Caki2 (cell line): Measurements from ENCODE around the gene CIB4. TPM values are rescaled to one million over a fixed set of nuclear protein-coding genes. Genes with fewer than 3 reads are reported as not detected.

Experiments
- DNase-seq: peaks from one replicate; pipeline ENCODE4 v3.0.0-alpha.2; 2015; ENCODE audit warnings: low read depth
- in situ Hi-C: cut with HindIII; loops from 2 replicates; pipeline ENCODE4 v1.10.0; 2016; ENCODE audit warnings: low sequenced_read_pairs, low pct_unique_long_range_greater_than_20kb, mixed read lengths
- total RNA-seq: library from RNA; depleted of rRNA; stranded (reverse); fragments of >200 nt; shearing (Covaris generic); gene quantifications from 2 replicates; pipeline ENCODE4 v1.2.3, GENCODE V29; 2014; ENCODE audit warnings: low replicate concordance; rRNA removed

Gene CIB4
- total RNA-seq, 1 experiment from 2014 or later, result not detected

DNA sequence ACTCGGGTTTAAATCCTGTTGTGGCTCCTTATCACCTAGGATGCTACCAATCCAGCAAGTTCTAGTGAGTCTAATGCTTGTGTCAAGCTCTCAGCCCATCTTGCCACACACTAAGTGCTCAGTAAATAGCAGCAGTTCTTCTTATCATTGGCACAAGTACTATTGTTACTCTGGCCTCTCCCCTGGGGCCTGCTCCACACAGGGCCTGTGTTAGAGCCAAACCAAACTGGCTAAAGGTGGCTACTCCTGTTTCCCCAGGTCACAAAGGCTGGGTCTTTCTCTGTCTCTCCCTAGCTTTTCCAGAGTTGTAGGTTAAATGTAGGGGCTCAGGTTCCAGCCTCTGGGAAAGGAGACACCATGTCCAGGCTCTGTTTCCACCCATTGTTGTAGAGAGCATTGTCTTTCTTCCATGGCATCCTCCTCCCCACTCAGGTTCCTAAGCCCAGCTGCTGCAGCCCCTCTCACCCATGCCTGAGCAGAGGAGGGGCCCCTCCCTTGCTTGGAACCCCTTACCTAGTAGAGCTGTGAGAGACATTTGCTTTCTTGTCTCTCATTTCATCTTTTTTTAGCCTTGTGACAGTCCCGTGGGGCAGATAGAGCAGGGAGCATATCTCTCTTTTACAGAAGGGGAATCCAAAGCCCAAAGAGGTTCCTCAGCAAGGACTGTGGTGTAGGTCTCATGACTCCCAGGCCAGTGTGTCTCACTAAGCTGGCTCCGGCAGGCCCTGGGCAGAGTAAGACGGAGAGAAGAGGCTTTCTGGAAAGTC lies 106.9 kb downstream of the CIB4 start:
- in situ Hi-C loops, result no loop called here
- no peak for DNase-seq

DNA sequence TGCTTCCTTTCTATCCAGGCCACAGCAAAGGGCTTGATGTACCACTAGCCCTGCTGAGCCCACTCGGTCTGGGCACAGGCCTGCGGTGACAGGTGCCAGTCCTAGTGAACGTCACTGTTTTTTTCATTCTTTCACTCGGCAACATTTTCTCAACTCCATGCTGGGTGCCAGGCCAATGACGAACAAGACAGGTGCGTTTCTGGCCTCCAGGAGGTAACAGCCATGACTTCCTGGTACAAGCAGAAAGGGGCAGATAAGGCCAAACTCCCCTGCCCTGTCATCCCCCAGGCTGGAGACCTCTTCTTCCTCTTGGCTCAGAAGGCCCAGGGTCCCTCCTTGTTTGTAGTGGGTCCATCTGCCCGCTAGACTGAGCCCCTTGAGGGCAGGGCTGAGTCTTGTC lies 107.5 kb downstream of the CIB4 start:
- in situ Hi-C loops, result no loop called here
- DNase-seq, result no peak

DNA sequence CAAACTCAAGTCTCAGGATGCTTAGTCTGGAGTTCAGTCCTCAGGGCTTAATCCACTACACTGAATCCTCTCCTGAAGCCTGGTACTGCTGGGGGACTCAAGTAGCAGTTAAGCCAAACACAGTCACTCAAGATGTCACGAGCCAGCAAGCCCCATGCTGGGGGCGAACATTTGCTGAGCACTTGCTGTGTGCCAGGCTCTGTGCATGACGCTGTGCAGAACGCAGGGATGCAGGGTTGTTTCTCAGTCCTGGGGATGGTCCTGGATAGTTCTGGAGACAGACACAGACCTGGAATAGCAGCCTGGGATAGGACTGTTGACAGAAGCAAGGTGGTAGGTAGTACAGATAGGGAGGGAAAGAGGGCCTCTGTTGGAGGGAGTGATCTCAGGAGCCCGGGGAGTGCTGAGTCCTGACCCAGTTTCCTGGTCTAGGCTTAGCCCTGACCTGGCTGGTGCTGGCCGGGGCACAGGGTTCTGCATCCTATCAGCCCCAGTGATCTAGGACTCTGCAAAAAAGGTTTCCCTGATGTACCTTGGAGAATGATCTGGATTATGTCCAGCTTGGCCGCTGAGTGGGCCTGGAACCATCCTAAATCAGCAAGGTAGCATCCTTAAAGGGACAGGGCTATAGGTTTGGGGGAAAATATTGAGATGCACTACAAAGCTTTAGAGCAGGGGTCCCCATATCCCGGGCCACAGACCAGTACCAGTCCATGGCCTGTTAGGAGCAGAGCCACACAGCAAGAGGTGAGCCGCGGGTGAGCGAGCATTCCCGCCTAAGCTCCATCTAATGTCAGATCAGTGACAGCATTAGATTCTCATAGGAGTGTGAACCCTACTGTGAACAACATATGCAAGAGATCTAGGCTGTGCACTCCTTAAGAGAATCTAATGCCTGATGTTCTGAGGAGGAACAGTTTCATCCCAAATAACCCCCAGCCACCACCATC lies 108.6 kb downstream of the CIB4 start:
- in situ Hi-C loops, result no loop called here
- no peak for DNase-seq

Other genes with a start within 250 kb of the CIB4 start
- gene DRC1, start 239.4 kb downstream of the CIB4 start, total RNA-seq, result 0.20 TPM in 1 of 2 replicates, not detected in the other
- gene OTOF, start 163.2 kb downstream of the CIB4 start, total RNA-seq, result not detected in 2 replicates
- 28.4 and 55.4 TPM in 2 replicates for gene KCNK3, start 51.4 kb upstream of the CIB4 start, total RNA-seq
- gene SLC35F6, start 122.9 kb upstream of the CIB4 start, total RNA-seq, result 59.5 and 61.8 TPM in 2 replicates
- 23.2 and 49.5 TPM in 2 replicates for gene CENPA, start 144.7 kb upstream of the CIB4 start, total RNA-seq
- gene DPYSL5, start 206.8 kb upstream of the CIB4 start, total RNA-seq, result 0.93 and 4.7 TPM in 2 replicates